Liver (tissue), 9 donors: ENCODE results near the gene RAB6B. TPM values are rescaled to one million over a fixed set of nuclear protein-coding genes. Genes with fewer than 3 reads are reported as not detected.

Experiments used
- DNase-seq: peaks from one replicate; pipeline ENCODE4 v3.0.0-alpha.2; 2017; ENCODE audit warnings: low spot score
- H3K27ac ChIP-seq, 2 donors: one replicate each; pipeline ENCODE4 v1.7.0; 2013; ENCODE audit warnings: inconsistent platforms in 2 of 2, low read length in 2 of 2, control low read depth in 1 of 2, low read depth in 1 of 2, mild to moderate bottlenecking in 1 of 2
- H3K27me3 ChIP-seq, 4 donors: one replicate each; pipeline versions ENCODE4 v1.6.1 to v1.7.0; 2013; ENCODE audit warnings: low read length in 3 of 4, inconsistent platforms in 1 of 4, mild to moderate bottlenecking in 1 of 4, moderate library complexity in 1 of 4; ENCODE audit not compliant: control insufficient read depth in 4 of 4, insufficient read depth in 4 of 4
- H3K36me3 ChIP-seq, 4 donors: one replicate each; pipeline versions ENCODE4 v1.6.1 to v1.7.0; 2013; ENCODE audit warnings: low read length in 3 of 4, mild to moderate bottlenecking in 3 of 4, low read depth in 1 of 4, moderate library complexity in 1 of 4; ENCODE audit not compliant: control insufficient read depth in 4 of 4, insufficient read depth in 3 of 4
- H3K4me1 ChIP-seq, 4 donors: one replicate each; pipeline versions ENCODE4 v1.6.1 to v1.7.0; 2013; ENCODE audit warnings: low read length in 3 of 4, mild to moderate bottlenecking in 3 of 4, moderate library complexity in 1 of 4; ENCODE audit not compliant: control insufficient read depth in 4 of 4, insufficient read depth in 4 of 4
- H3K4me3 ChIP-seq, 3 donors: one replicate each; pipeline versions ENCODE4 v1.6.1 to v1.7.0; 2013; ENCODE audit warnings: low read length in 3 of 3, control low read depth in 1 of 3, low read depth in 1 of 3, mild to moderate bottlenecking in 1 of 3
- H3K9ac ChIP-seq, 2 donors: one replicate each; pipeline ENCODE4 v1.7.0; 2013; ENCODE audit warnings: low read length in 2 of 2, mild to moderate bottlenecking in 2 of 2, moderate library complexity in 2 of 2, control low read depth in 1 of 2, low read depth in 1 of 2
- H3K9me3 ChIP-seq, 4 donors: one replicate each; pipeline versions ENCODE4 v1.6.1 to v1.7.0; 2013; ENCODE audit warnings: low read length in 3 of 4; ENCODE audit not compliant: control insufficient read depth in 4 of 4
- ATF3 ChIP-seq: IDR thresholded peaks from 2 replicates; pipeline ENCODE4 v1.6.1; 2016; ENCODE audit warnings: antibody characterized with exemption
- CTCF ChIP-seq: fragments of 150-350 bp; IDR thresholded peaks from 2 replicates; pipeline ENCODE4 v1.5.1; 2017; ENCODE audit warnings: improper control_type of control experiment, low read depth, low read length; ENCODE audit not compliant: missing input control
- EGR1 ChIP-seq, 2 donors: IDR thresholded peaks; 2 replicates each; pipeline ENCODE4 v1.6.1; 2016 to 2018; ENCODE audit warnings: antibody characterized with exemption in 2 of 2, low read depth in 2 of 2
- FOXA1 ChIP-seq: IDR thresholded peaks from 2 replicates; pipeline ENCODE4 v1.6.1; 2016; ENCODE audit warnings: antibody characterized with exemption
- FOXA2 ChIP-seq: IDR thresholded peaks from 2 replicates; pipeline ENCODE4 v1.6.1; 2016; ENCODE audit warnings: antibody characterized with exemption
- GABPA ChIP-seq, 2 donors: IDR thresholded peaks in 1 of 2; conservative IDR thresholded peaks in 1 of 2; 2 replicates each; pipeline ENCODE4 v1.6.1; 2016; ENCODE audit warnings: antibody characterized with exemption in 2 of 2, mild to moderate bottlenecking in 1 of 2, moderate library complexity in 1 of 2
- HNF4A ChIP-seq, 2 donors: conservative IDR thresholded peaks; 2 replicates each; pipeline ENCODE4 v1.6.1; 2016; ENCODE audit warnings: antibody characterized with exemption in 2 of 2, mild to moderate bottlenecking in 2 of 2
- HNF4G ChIP-seq: IDR thresholded peaks from 2 replicates; pipeline ENCODE4 v1.6.1; 2016; ENCODE audit warnings: antibody characterized with exemption
- JUND ChIP-seq, 2 donors: IDR thresholded peaks; 2 replicates each; pipeline ENCODE4 v1.6.1; 2016; ENCODE audit warnings: antibody characterized with exemption in 2 of 2
- MAX ChIP-seq: IDR thresholded peaks from 2 replicates; pipeline ENCODE4 v1.6.1; 2016; ENCODE audit warnings: antibody characterized with exemption
- NR2F2 ChIP-seq: IDR thresholded peaks from 2 replicates; pipeline ENCODE4 v1.6.1; 2016; ENCODE audit warnings: antibody characterized with exemption
- RAD21 ChIP-seq, 2 donors: IDR thresholded peaks; 2 replicates each; pipeline ENCODE4 v1.6.1; 2016; ENCODE audit warnings: antibody characterized with exemption in 2 of 2, mild to moderate bottlenecking in 2 of 2
- REST ChIP-seq: IDR thresholded peaks from 2 replicates; pipeline ENCODE4 v1.6.1; 2016; ENCODE audit warnings: antibody characterized with exemption, mild to moderate bottlenecking
- RXRA ChIP-seq, 2 donors: IDR thresholded peaks; 2 replicates each; pipeline ENCODE4 v1.6.1; 2017 to 2018; ENCODE audit warnings: antibody characterized with exemption in 2 of 2, mild to moderate bottlenecking in 1 of 2
- SP1 ChIP-seq: IDR thresholded peaks from 2 replicates; pipeline ENCODE4 v1.6.1; 2018; ENCODE audit warnings: antibody characterized with exemption, mild to moderate bottlenecking
- TAF1 ChIP-seq: conservative IDR thresholded peaks from 2 replicates; pipeline ENCODE4 v1.6.1; 2016; ENCODE audit warnings: antibody characterized with exemption, mild to moderate bottlenecking
- YY1 ChIP-seq: IDR thresholded peaks from 2 replicates; pipeline ENCODE4 v1.6.1; 2016; ENCODE audit warnings: antibody characterized with exemption, mild to moderate bottlenecking
- ZBTB33 ChIP-seq: IDR thresholded peaks from 2 replicates; pipeline ENCODE4 v1.6.1; 2016; ENCODE audit warnings: antibody characterized with exemption
- WGBS: extraction: QIAGEN DNeasy Blood & Tissue Kit; methylation state at CpG from one replicate; pipeline ENCODE4 v1.1.7; 2013; 5-methylcytosine and 5-hydroxymethylcytosine counted together
- polyA plus RNA-seq, 2 donors: library from polyadenylated mRNA; stranded (reverse) in 1 of 2; unstranded in 1 of 2; fragments of 200-250 nt in 1 of 2; fragments of >200 nt in 1 of 2; fragmentation: Nextera tagmentation in 1 of 2; extraction: Ambion mirVana in 1 of 2; gene quantifications; one replicate each; pipeline versions ENCODE4 v1.2.1 to v1.2.3, GENCODE V29; 2013 to 2015
- total RNA-seq, 2 donors: library from RNA; depleted of rRNA; stranded (reverse); fragments of >200 nt; gene quantifications; one replicate each; pipeline ENCODE4 v1.2.3, GENCODE V29; 2014
- donor health status: healthy.
- donor health status: healthy.
- donor health status: healthy.
- donor health status: healthy.
- donor health status: healthy.

RAB6B gene
- total and polyA plus RNA-seq, 4 donors, result 0.08 to 2.8 (median 0.28) TPM

- Histone ChIP-seq H3K9me3 (no peaks in the 10 kb centered on the region), H3K9ac (no peak overlapping the region), H3K4me3 (no peak overlapping the region), H3K36me3 (no peaks in the 10 kb centered on the region), H3K27ac (no peak overlapping the region), H3K27me3 (no peaks in the 10 kb centered on the region), H3K4me1 (no peaks in the 10 kb centered on the region)
- 80% methylated on average over 13 of the region's 13 CpGs for WGBS
- peak; percentile 27 for DNase-seq
- TF ChIP-seq HNF4A (conservative IDR thresholded peaks at IDR 0.05) (no peak), YY1 (no peak), EGR1 (IDR thresholded peaks at IDR 0.05; ENCODE audit: low read depth in 2 of 2) (no peak), FOXA2 (no peak), CTCF (no peak), JUND (IDR thresholded peaks at IDR 0.05) (no peak), NR2F2 (no peak)
Observed at GRCh38 chr3:133831966-133832801, 63.5 kb downstream of the RAB6B start.

- H3K9ac ChIP-seq, result no peak overlapping the region
- DNase-seq, result no peak
- WGBS, result 89% methylated on average over 3 of the region's 3 CpGs
- no peaks in the 10 kb centered on the region for H3K36me3 ChIP-seq
- no peak overlapping the region for H3K27ac ChIP-seq
- no peaks in the 10 kb centered on the region for H3K9me3 ChIP-seq
- H3K4me1 ChIP-seq, result no peaks in the 10 kb centered on the region
- H3K4me3 ChIP-seq, result no peak overlapping the region
- H3K27me3 ChIP-seq, result no peaks in the 10 kb centered on the region
- TF ChIP-seq EGR1 (IDR thresholded peaks at IDR 0.05; ENCODE audit: low read depth in 2 of 2) (no peak), FOXA1 (no peak), HNF4G (no peak), YY1 (no peak), GABPA (IDR thresholded peaks at IDR 0.05 in 1 of 2, conservative IDR thresholded peaks at IDR 0.05 in 1 of 2) (no peak), JUND (IDR thresholded peaks at IDR 0.05) (no peak), ATF3 (no peak), FOXA2 (no peak), SP1 (no peak), REST (no peak), HNF4A (conservative IDR thresholded peaks at IDR 0.05) (no peak), RAD21 (IDR thresholded peaks at IDR 0.05) (no peak), MAX (no peak), NR2F2 (no peak), RXRA (IDR thresholded peaks at IDR 0.05) (no peak), CTCF (no peak), ZBTB33 (no peak), TAF1 (no peak)
Observed at GRCh38 chr3:133830071-133830470, 65.6 kb downstream of the RAB6B start.
